Pancreas (tissue), 10 donors: Measurements from ENCODE around the gene FLRT1. TPM values are rescaled to one million over a fixed set of nuclear protein-coding genes. Genes with fewer than 3 reads are reported as not detected.

ENCODE experiments used
- ATAC-seq, 4 donors: fragments of 200-7000 bp; cut with Tn5 transposase; one replicate each; pipeline versions ENCODE4 v1.8.0 to v1.9.1; 2020; ENCODE audit warnings: mild to moderate bottlenecking in 4 of 4, moderate library complexity in 4 of 4
- DNase-seq, 6 donors: peaks; one replicate each; pipeline ENCODE4 v3.0.0-alpha.2; 2020
- FAIRE-seq: peaks from 2 replicates; lab custom pipeline; 2012; peaks lifted over from hg19 to GRCh38; lab: Jason Lieb, UNC
- H3K27ac ChIP-seq, 4 donors: fragments of 200-600 bp; sonication (generic); 1 replicate in 3 of 4; 2 replicates in 1 of 4; pipeline versions ENCODE4 v1.5.0 to v1.8.0; 2020
- H3K27me3 ChIP-seq, 4 donors: fragments of 200-600 bp; one replicate each; pipeline ENCODE4 v1.8.0; 2021
- H3K36me3 ChIP-seq, 3 donors: fragments of 200-600 bp; sonication (generic) in 1 of 3; one replicate each; pipeline versions ENCODE4 v1.5.0 to v1.8.0; 2020 to 2021
- H3K4me1 ChIP-seq, 3 donors: fragments of 200-600 bp; one replicate each; pipeline ENCODE4 v1.8.0; 2021
- H3K4me3 ChIP-seq, 4 donors: fragments of 200-600 bp; sonication (generic) in 2 of 4; one replicate each; pipeline versions ENCODE4 v1.5.0 to v1.8.0; 2020 to 2021
- H3K9me3 ChIP-seq, 4 donors: fragments of 200-600 bp; one replicate each; pipeline ENCODE4 v1.8.0; 2021
- CTCF ChIP-seq, 4 donors: fragments of 200-600 bp; sonication (generic) in 3 of 4; IDR thresholded peaks; one replicate each; pipeline versions ENCODE4 v1.5.0 to v1.8.0; 2021; ENCODE audit warnings: antibody characterized with exemption in 4 of 4
- WGBS, 2 donors: extraction: QIAGEN DNeasy Blood & Tissue Kit; methylation state at CpG; one replicate each; pipeline ENCODE4 v1.1.7; 2013; 5-methylcytosine and 5-hydroxymethylcytosine counted together
- intact Hi-C, 3 donors: fragments of 100-400 bp; cut with DNase I; formaldehyde crosslinking; loops; one replicate each; pipeline versions ENCODE4 v1.11.1 to v1.14.2; 2022
- polyA plus RNA-seq, 2 donors: library from polyadenylated mRNA; stranded (reverse); fragments of 200-250 nt; gene quantifications; one replicate each; pipeline ENCODE4 v1.2.3, GENCODE V29; 2013
- total RNA-seq, 6 donors: library from RNA; stranded (reverse); fragmentation: NEBNext Ultra II Directional in 4 of 6; extraction: Animal tissue kit (Norgen Biotek cat#: 25700) in 4 of 6; gene quantifications; one replicate each; pipeline versions ENCODE4 v1.2.1 to v1.2.4, GENCODE V29; 2021 to 2023
- donor health status: healthy with polysubstance abuse.
- donor health status: DM: no; HTN: no; CAD: no; lungs with moderate emphysema.
- donor health status: DM: no; HTN: no; CAD: no.
- donor health status: control.
- donor health status: control.
- donor health status: Bipolar disorder and iron deficiency.
- donor health status: DM: yes; HTN: yes; CAD: no.
- donor health status: DM: no; HTN: no; CAD: no.
- donor health status: DM: no; HTN: no; CAD: no.
- donor health status: DM: yes; HTN: yes; CAD: no.

FLRT1 gene
- total and polyA plus RNA-seq, 8 donors, result 0.04 to 0.87 (median 0.19) TPM

GRCh38 chr11:64064374-64065140, 28.8 kb downstream of the FLRT1 start:
- Histone ChIP-seq H3K27ac (no peak overlapping the region), H3K27me3 (no peaks in the 10 kb centered on the region), H3K36me3 (no peaks in the 10 kb centered on the region), H3K4me1 (no peaks in the 10 kb centered on the region), H3K9me3 (no peaks in the 10 kb centered on the region), H3K4me3 (no peak overlapping the region)
- intact Hi-C loops, result loop anchor here in 1 of 3 donors (10.0 kb wide), 1 partner anchor 60 kb away; no protein-coding TSS in a partner anchor
- DNase-seq, result no peak
- FAIRE-seq, result no peak
- 91 to 94% methylated on average over 17 of the region's 17 CpGs for WGBS, 2 donors
- no peak for ATAC-seq
- no peak for TF ChIP-seq CTCF (IDR thresholded peaks at IDR 0.05)

- H3K27ac ChIP-seq, result no peak overlapping the region
- FAIRE-seq (no peak), DNase-seq (no peak), ATAC-seq (no peak)
- no peak overlapping the region for H3K4me3 ChIP-seq
- H3K36me3 ChIP-seq, result no peaks in the 10 kb centered on the region
- no peak for TF ChIP-seq CTCF (IDR thresholded peaks at IDR 0.05)
- intact Hi-C loops, result loop anchor here in 1 of 3 donors (10.0 kb wide), 1 partner anchor 60 kb away; no protein-coding TSS in a partner anchor
- 94 to 95% methylated on average over 11 of the region's 11 CpGs for WGBS, 2 donors
- H3K27me3 ChIP-seq, result no peaks in the 10 kb centered on the region
- no peaks in the 10 kb centered on the region for H3K4me1 ChIP-seq
- no peaks in the 10 kb centered on the region for H3K9me3 ChIP-seq
These were observed 29.4 kb downstream of the FLRT1 start for GRCh38 chr11:64065141-64065465.

- intact Hi-C loops, result loop anchor here in 1 of 3 donors (10.0 kb wide), 1 partner anchor 61 kb away; no protein-coding TSS in a partner anchor
- no peaks in the 10 kb centered on the region for H3K4me1 ChIP-seq
- no peak for ATAC-seq
- WGBS, 2 donors, result 93 to 97% methylated on average over 10 of the region's 10 CpGs
- H3K4me3 ChIP-seq, result no peak overlapping the region
- no peak for TF ChIP-seq CTCF (IDR thresholded peaks at IDR 0.05)
- H3K27ac ChIP-seq, result no peak overlapping the region
- no peaks in the 10 kb centered on the region for H3K9me3 ChIP-seq
- no peaks in the 10 kb centered on the region for H3K36me3 ChIP-seq
- no peaks in the 10 kb centered on the region for H3K27me3 ChIP-seq
- no peak for FAIRE-seq
- no peak for DNase-seq
These were observed 30.0 kb downstream of the FLRT1 start for GRCh38 chr11:64065712-64066111.

DNA sequence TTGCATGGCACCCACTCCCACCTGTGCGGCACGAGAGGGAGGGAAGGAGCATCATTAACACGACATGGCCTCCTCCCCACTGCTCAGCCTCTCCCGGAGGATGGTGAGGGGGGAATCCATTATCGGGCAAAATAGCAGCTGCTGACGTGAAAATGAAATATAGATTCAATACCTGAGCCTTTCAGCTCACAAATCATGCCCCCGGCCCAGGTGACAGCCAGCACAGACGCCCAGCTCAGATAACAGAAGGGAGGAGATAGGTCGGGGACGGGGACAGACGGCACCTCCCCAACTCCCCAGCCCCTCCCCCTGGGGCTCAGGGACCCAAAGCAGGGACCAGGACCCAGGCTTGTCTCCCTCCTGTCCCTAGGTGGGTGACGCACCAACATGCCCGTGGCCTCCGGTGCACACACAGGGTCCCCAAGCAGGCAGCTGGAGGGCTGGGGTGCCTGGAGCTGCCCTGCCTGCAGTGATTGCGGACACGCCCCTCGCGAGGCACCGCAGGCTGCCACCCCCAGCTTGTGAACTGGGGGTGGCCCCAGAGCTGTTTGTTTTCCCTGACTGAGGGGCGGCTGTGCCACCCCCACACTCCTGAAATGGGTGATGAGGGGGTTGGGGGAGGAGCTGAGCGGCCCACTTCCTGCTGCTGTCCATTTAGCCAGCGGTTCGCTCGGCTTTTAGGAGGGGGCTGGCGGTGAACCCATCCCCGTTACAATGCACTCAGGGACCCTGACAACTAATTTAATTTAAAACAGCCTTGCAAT, 31.7 kb downstream of the FLRT1 start:
- no peak for TF ChIP-seq CTCF (IDR thresholded peaks at IDR 0.05)
- no peaks in the 10 kb centered on the region for H3K27me3 ChIP-seq
- H3K9me3 ChIP-seq, result no peaks in the 10 kb centered on the region
- no peaks in the 10 kb centered on the region for H3K4me1 ChIP-seq
- DNase-seq (no peak), FAIRE-seq (no peak), ATAC-seq (no peak)
- no peak overlapping the region for H3K4me3 ChIP-seq
- H3K36me3 ChIP-seq, result no peaks in the 10 kb centered on the region
- no peak overlapping the region for H3K27ac ChIP-seq
- intact Hi-C loops, result loop anchor here in 1 of 3 donors (10.0 kb wide), 1 partner anchor 63 kb away; no protein-coding TSS in a partner anchor
- WGBS, 2 donors, result 83 to 90% methylated on average over 25 to 26 of the region's 26 CpGs
